H9 (cell line): ENCODE measurements around the gene SIPA1. TPM values are rescaled to one million over a fixed set of nuclear protein-coding genes. Genes with fewer than 3 reads are reported as not detected.

Experiments used
- DNase-seq: peaks from one replicate; pipeline ENCODE4 v3.0.0-alpha.2; 2017
- H2AFZ ChIP-seq: one replicate; pipeline ENCODE4 v1.6.1; 2013; ENCODE audit warnings: mild to moderate bottlenecking, low read length, control low read depth, moderate library complexity
- H2AK5ac ChIP-seq: 2 replicates; pipeline ENCODE4 v1.6.1; 2013; ENCODE audit warnings: low read length, control low read depth, mixed read lengths; ENCODE audit not compliant: insufficient read length
- H2BK120ac ChIP-seq: one replicate; pipeline ENCODE4 v1.6.1; 2013; ENCODE audit warnings: low read depth, mild to moderate bottlenecking, low read length, control low read depth, inconsistent platforms; ENCODE audit not compliant: poor library complexity, severe bottlenecking
- H2BK12ac ChIP-seq: 2 replicates; pipeline ENCODE4 v1.6.1; 2013; ENCODE audit warnings: low read length, control low read depth, mixed read lengths, low read depth; ENCODE audit not compliant: insufficient read length
- H2BK15ac ChIP-seq: 2 replicates; pipeline ENCODE4 v1.6.1; 2013; ENCODE audit warnings: low read depth, low read length, control low read depth
- H2BK20ac ChIP-seq: one replicate; pipeline ENCODE4 v1.6.1; 2013; ENCODE audit warnings: low read depth, mild to moderate bottlenecking, low read length, control low read depth, inconsistent platforms; ENCODE audit not compliant: poor library complexity, severe bottlenecking
- H2BK5ac ChIP-seq: 2 replicates; pipeline ENCODE4 v1.6.1; 2013; ENCODE audit warnings: low read length, control low read depth, mixed read lengths; ENCODE audit not compliant: insufficient read length
- H3K14ac ChIP-seq: 2 replicates; pipeline ENCODE4 v1.6.1; 2013; ENCODE audit warnings: low read length, control low read depth; ENCODE audit not compliant: insufficient read depth
- H3K18ac ChIP-seq: 2 replicates; pipeline ENCODE4 v1.6.1; 2013; ENCODE audit warnings: low read depth, mild to moderate bottlenecking, mixed read lengths, low read length, control low read depth; ENCODE audit not compliant: insufficient read length
- H3K23ac ChIP-seq: 2 replicates; pipeline ENCODE4 v1.6.1; 2013; ENCODE audit warnings: low read length, control low read depth, mixed read lengths, low read depth; ENCODE audit not compliant: insufficient read length
- H3K23me2 ChIP-seq: 2 replicates; pipeline ENCODE4 v1.6.1; 2013; ENCODE audit warnings: low read depth, mild to moderate bottlenecking, mixed read lengths, low read length, control low read depth; ENCODE audit not compliant: insufficient read length, poor library complexity, severe bottlenecking
- H3K27ac ChIP-seq: 2 replicates; pipeline ENCODE4 v1.5.1; 2013; ENCODE audit warnings: low read length, control low read depth, mixed read lengths, low read depth; ENCODE audit not compliant: insufficient read length
- H3K27me3 ChIP-seq: 2 replicates; pipeline ENCODE4 v1.6.1; 2013; ENCODE audit warnings: low read length, control low read depth, inconsistent platforms; ENCODE audit not compliant: insufficient read depth
- H3K4ac ChIP-seq: 2 replicates; pipeline ENCODE4 v1.6.1; 2013; ENCODE audit warnings: low read depth, mild to moderate bottlenecking, control low read depth, inconsistent platforms, low read length, moderate library complexity
- H3K4me1 ChIP-seq: 2 replicates; pipeline ENCODE4 v1.6.1; 2013; ENCODE audit warnings: low read length, control low read depth, inconsistent platforms; ENCODE audit not compliant: insufficient read depth
- H3K4me2 ChIP-seq: 2 replicates; pipeline ENCODE4 v1.6.1; 2013; ENCODE audit warnings: low read length, control low read depth, mixed read lengths; ENCODE audit not compliant: insufficient read length, insufficient read depth
- H3K56ac ChIP-seq: 2 replicates; pipeline ENCODE4 v1.6.1; 2013; ENCODE audit warnings: low read depth, mild to moderate bottlenecking, mixed read lengths, low read length, control low read depth; ENCODE audit not compliant: insufficient read length
- H3K79me1 ChIP-seq: 2 replicates; pipeline ENCODE4 v1.6.1; 2013; ENCODE audit warnings: low read depth, mild to moderate bottlenecking, moderate library complexity, low read length, control low read depth, inconsistent platforms; ENCODE audit not compliant: insufficient read depth, poor library complexity, severe bottlenecking
- H3K79me2 ChIP-seq: 2 replicates; pipeline ENCODE4 v1.6.1; 2013; ENCODE audit warnings: low read length, control low read depth, inconsistent platforms; ENCODE audit not compliant: insufficient read depth
- H3K9ac ChIP-seq: 2 replicates; pipeline ENCODE4 v1.6.1; 2013; ENCODE audit warnings: low read length, control low read depth, mixed read lengths; ENCODE audit not compliant: insufficient read length; ENCODE audit errors: extremely low read depth
- H3K9me3 ChIP-seq: one replicate; pipeline ENCODE4 v1.6.1; 2013; ENCODE audit warnings: low read depth, low read length, inconsistent platforms; ENCODE audit not compliant: control insufficient read depth
- H3T11ph ChIP-seq: one replicate; pipeline ENCODE4 v1.6.1; 2013; ENCODE audit warnings: mild to moderate bottlenecking, low read length, control low read depth, inconsistent platforms
- H4K20me1 ChIP-seq: one replicate; pipeline ENCODE4 v1.6.1; 2013; ENCODE audit not compliant: control insufficient read depth, insufficient read length, insufficient read depth
- H4K5ac ChIP-seq: 2 replicates; pipeline ENCODE4 v1.6.1; 2013; ENCODE audit warnings: low read depth, mild to moderate bottlenecking, mixed read lengths, low read length, control low read depth; ENCODE audit not compliant: insufficient read length
- H4K8ac ChIP-seq: replicated peaks from 2 replicates; pipeline ENCODE4 v1.6.1; 2013; ENCODE audit warnings: low read length, control low read depth, mixed read lengths, low read depth; ENCODE audit not compliant: insufficient read length
- H4K91ac ChIP-seq: 2 replicates; pipeline ENCODE4 v1.6.1; 2013; ENCODE audit warnings: low read depth, mild to moderate bottlenecking, moderate library complexity, mixed read lengths, low read length, control low read depth; ENCODE audit not compliant: insufficient read length
- H3K27ac Mint-ChIP-seq, 3 experiments: 2 replicates in 2 of 3; 3 replicates in 1 of 3; pipeline ENCODE4 v1.8.0; 2020 to 2021; ENCODE audit warnings: mixed read lengths in 3 of 3, mild to moderate bottlenecking in 1 of 3, moderate library complexity in 1 of 3
- H3K27me3 Mint-ChIP-seq: 2 replicates; pipeline ENCODE4 v1.8.0; 2021; ENCODE audit warnings: low read depth, mild to moderate bottlenecking, moderate library complexity, mixed read lengths
- H3K36me3 Mint-ChIP-seq, 3 experiments: 2 replicates in 2 of 3; 3 replicates in 1 of 3; pipeline ENCODE4 v1.8.0; 2020 to 2021; ENCODE audit warnings: low read depth in 3 of 3, mixed read lengths in 3 of 3; ENCODE audit not compliant: insufficient read depth in 1 of 3
- H3K4me1 Mint-ChIP-seq, 2 experiments: 2 replicates each; pipeline ENCODE4 v1.8.0; 2020; ENCODE audit warnings: mixed read lengths in 2 of 2
- H3K4me3 Mint-ChIP-seq, 2 experiments: 2 replicates in 1 of 2; 3 replicates in 1 of 2; pipeline ENCODE4 v1.8.0; 2020 to 2021; ENCODE audit warnings: mild to moderate bottlenecking in 2 of 2, mixed read lengths in 2 of 2, moderate library complexity in 1 of 2
- H3K9me3 Mint-ChIP-seq, 2 experiments: 2 replicates in 1 of 2; 3 replicates in 1 of 2; pipeline ENCODE4 v1.8.0; 2020; ENCODE audit warnings: mild to moderate bottlenecking in 2 of 2, mixed read lengths in 2 of 2, moderate library complexity in 1 of 2
- CTCF ChIP-seq: fragments of 200-600 bp; sonication (generic); conservative IDR thresholded peaks from 3 replicates; pipeline ENCODE4 v1.8.0; 2021; ENCODE audit warnings: antibody characterized with exemption, mild to moderate bottlenecking
- WGBS: extraction: QIAGEN DNeasy Blood & Tissue Kit; methylation state at CpG from one replicate; pipeline ENCODE4 v1.1.7; 2013; ENCODE audit warnings: missing lambda C conversion rate, low lambda C conversion rate, mixed read lengths; ENCODE audit not compliant: insufficient read length; ENCODE audit errors: extremely low coverage; 5-methylcytosine and 5-hydroxymethylcytosine counted together
- total RNA-seq: library from RNA; stranded (reverse); gene quantifications from 2 replicates; pipeline ENCODE4 v1.2.1, GENCODE V29; 2021

SIPA1 gene
- total RNA-seq, 1 experiment from 2014 or later: 32.0 TPM

- H3K9me3 Mint-ChIP-seq: no peaks in the 10 kb centered on the region
- H3K4me1 Mint-ChIP-seq: peaks cover 8% of the 10 kb centered on the region in 2 experiments
- peaks cover 18 to 53% (median 52%) of the 10 kb centered on the region in 3 experiments; a peak in 6 of 7 replicates for H3K36me3 Mint-ChIP-seq
- H2AK5ac ChIP-seq: no peak overlapping the region
- no peak for TF ChIP-seq CTCF
- no peak overlapping the region for H3K27ac ChIP-seq
- H2BK5ac ChIP-seq: no peak overlapping the region
- no peak overlapping the region for H3K9ac ChIP-seq
- no peaks in the 10 kb centered on the region for H3K27me3 ChIP-seq
- no peak overlapping the region; a peak in 2 of 5 replicates for H3K4me3 Mint-ChIP-seq
- H2BK120ac ChIP-seq: no peak overlapping the region
- H3K9me3 ChIP-seq: no peaks in the 10 kb centered on the region
- no peak overlapping the region for H3K4me2 ChIP-seq
- WGBS: no CpG with 5 or more reads among the region's 14 CpGs
- DNase-seq: no peak
- no peak overlapping the region for H2BK15ac ChIP-seq
- H3K23me2 ChIP-seq: peaks cover 14% of the 10 kb centered on the region
- no peak overlapping the region for H4K91ac ChIP-seq
- peak overlapping the region in 1 of 3 experiments; percentile 62; a peak in 1 of 7 replicates for H3K27ac Mint-ChIP-seq
- H2BK12ac ChIP-seq: no peak overlapping the region
- H3K79me2 ChIP-seq: peaks cover 7% of the 10 kb centered on the region; the same call in 1 of the 2 replicates
- H4K8ac ChIP-seq: no peak overlapping the region
- no peaks in the 10 kb centered on the region; the same call in none of the 2 replicates for H3K4me1 ChIP-seq
- H3K23ac ChIP-seq: no peak overlapping the region
- no peak overlapping the region for H3K56ac ChIP-seq
- H3K14ac ChIP-seq: no peak overlapping the region
- H2AFZ ChIP-seq: no peak overlapping the region
- H3K27me3 Mint-ChIP-seq: peaks cover 3% of the 10 kb centered on the region
- no peaks in the 10 kb centered on the region for H3K79me1 ChIP-seq
- no peak overlapping the region for H2BK20ac ChIP-seq
- H3T11ph ChIP-seq: no peak overlapping the region
- no peak overlapping the region for H3K18ac ChIP-seq
- H3K4ac ChIP-seq: no peak overlapping the region
- H4K5ac ChIP-seq: no peak overlapping the region
- no peaks in the 10 kb centered on the region for H4K20me1 ChIP-seq
Measured at GRCh38 chr11:65618763-65619162, 19.1 kb upstream of the SIPA1 start.
